ENCODE measurements around the gene RAB3IP.
"Not testable (repeated sequence)": the region's sequence is repeated elsewhere in the genome, so short reads cannot be mapped to it uniquely, and the experiment has no call there.

Gene RAB3IP

GRCh38 chr12:69834147-69834546 lies 95.5 kb downstream of the RAB3IP start:
- Mint-ChIP-seq H3K4me3 (no peak overlapping the region), H3K4me1 (ENCODE audit: low read depth) (no peaks in the 10 kb centered on the region), H3K36me3 (ENCODE audit: low read depth) (no peaks in the 10 kb centered on the region), H3K27ac (no peak overlapping the region), H3K27me3 (ENCODE audit: low read depth) (peaks cover 8% of the 10 kb centered on the region), H3K9me3 (no peaks in the 10 kb centered on the region)
- DNase-seq (ENCODE audit: low spot score), result no peak

GRCh38 chr12:69834576-69834975 lies 95.9 kb downstream of the RAB3IP start:
- Mint-ChIP-seq H3K9me3 (no peaks in the 10 kb centered on the region), H3K27me3 (ENCODE audit: low read depth) (peaks cover 8% of the 10 kb centered on the region), H3K27ac (no peak overlapping the region), H3K36me3 (ENCODE audit: low read depth) (no peaks in the 10 kb centered on the region), H3K4me1 (ENCODE audit: low read depth) (no peaks in the 10 kb centered on the region), H3K4me3 (no peak overlapping the region)
- no peak for DNase-seq (ENCODE audit: low spot score)

GRCh38 chr12:69835081-69835480 lies 96.4 kb downstream of the RAB3IP start:
- Mint-ChIP-seq H3K4me3 (no peak overlapping the region), H3K4me1 (ENCODE audit: low read depth) (no peaks in the 10 kb centered on the region), H3K27ac (no peak overlapping the region)

GRCh38 chr12:69836015-69836414 lies 97.4 kb downstream of the RAB3IP start:
- H3K27me3 Mint-ChIP-seq (ENCODE audit: low read depth), result peaks cover 8% of the 10 kb centered on the region
- H3K9me3 Mint-ChIP-seq, result no peaks in the 10 kb centered on the region
- no peak for DNase-seq (ENCODE audit: low spot score)
- no peak overlapping the region for H3K4me3 Mint-ChIP-seq
- H3K36me3 Mint-ChIP-seq (ENCODE audit: low read depth), result no peaks in the 10 kb centered on the region
- H3K27ac Mint-ChIP-seq, result no peak overlapping the region
- no peaks in the 10 kb centered on the region for H3K4me1 Mint-ChIP-seq (ENCODE audit: low read depth)

More at GRCh38 chr12:69835081-69835480, 96.4 kb downstream of the RAB3IP start:
- DNase-seq (ENCODE audit: low spot score), result no peak
- no peaks in the 10 kb centered on the region for H3K36me3 Mint-ChIP-seq (ENCODE audit: low read depth)
- peaks cover 8% of the 10 kb centered on the region for H3K27me3 Mint-ChIP-seq (ENCODE audit: low read depth)
- no peaks in the 10 kb centered on the region for H3K9me3 Mint-ChIP-seq

GRCh38 chr12:69837191-69837590 lies 98.5 kb downstream of the RAB3IP start:
- no peak overlapping the region for H3K4me3 Mint-ChIP-seq
- H3K27ac Mint-ChIP-seq, result no peak overlapping the region
- peaks cover 7% of the 10 kb centered on the region for H3K27me3 Mint-ChIP-seq (ENCODE audit: low read depth)
- no peak for DNase-seq (ENCODE audit: low spot score)
- H3K36me3 Mint-ChIP-seq (ENCODE audit: low read depth), result no peaks in the 10 kb centered on the region
- H3K4me1 Mint-ChIP-seq (ENCODE audit: low read depth), result no peaks in the 10 kb centered on the region
- H3K9me3 Mint-ChIP-seq, result no peaks in the 10 kb centered on the region

DNA sequence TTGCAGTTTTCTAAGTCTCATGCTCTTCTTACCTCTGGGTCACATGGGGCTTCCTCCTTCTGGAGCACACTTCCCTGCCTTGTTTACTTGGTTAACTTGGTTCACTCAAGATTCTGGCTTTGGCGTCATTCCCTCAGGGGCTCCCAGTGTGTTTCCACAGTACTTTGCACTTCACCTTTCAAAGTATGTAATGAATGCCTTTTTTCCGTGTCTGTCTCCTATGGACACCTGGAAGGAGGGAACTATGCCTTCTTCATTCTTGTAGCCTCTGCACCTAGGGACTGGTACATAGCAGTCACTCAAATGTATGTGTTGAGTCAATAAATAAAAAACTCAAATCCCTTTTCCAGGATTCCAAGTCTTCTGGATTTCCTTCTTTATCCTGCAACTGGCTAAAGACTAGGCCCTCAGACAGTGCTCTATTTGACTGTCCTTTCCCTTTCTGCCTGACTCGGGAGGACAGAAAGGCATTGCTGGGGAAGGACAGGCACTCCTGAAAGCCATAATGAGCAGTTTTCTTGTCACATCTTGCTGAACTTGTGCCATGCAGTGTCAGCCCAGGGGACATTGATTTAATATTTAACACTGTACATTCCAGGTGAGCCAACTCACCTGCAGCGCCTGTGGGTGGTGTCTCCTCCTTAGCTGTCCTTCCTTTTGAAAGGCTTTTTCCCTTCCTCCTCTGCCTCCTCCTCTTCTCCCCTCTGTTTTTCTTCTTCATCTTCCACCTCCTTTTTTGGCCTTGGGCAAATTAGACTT lies 99.2 kb downstream of the RAB3IP start:
- Mint-ChIP-seq H3K9me3 (no peaks in the 10 kb centered on the region), H3K36me3 (ENCODE audit: low read depth) (no peaks in the 10 kb centered on the region), H3K27me3 (ENCODE audit: low read depth) (peaks cover 3% of the 10 kb centered on the region), H3K4me3 (no peak overlapping the region), H3K27ac (no peak overlapping the region), H3K4me1 (ENCODE audit: low read depth) (no peaks in the 10 kb centered on the region)
- DNase-seq (ENCODE audit: low spot score), result no peak

GRCh38 chr12:69840727-69841126 lies 102.1 kb downstream of the RAB3IP start:
- Mint-ChIP-seq H3K4me3 (no peak overlapping the region), H3K27ac (no peak overlapping the region), H3K9me3 (no peaks in the 10 kb centered on the region), H3K36me3 (ENCODE audit: low read depth) (no peaks in the 10 kb centered on the region), H3K4me1 (ENCODE audit: low read depth) (no peaks in the 10 kb centered on the region), H3K27me3 (ENCODE audit: low read depth) (peaks cover 3% of the 10 kb centered on the region)
- no peak for DNase-seq (ENCODE audit: low spot score)

GRCh38 chr12:69843608-69844007 lies 104.9 kb downstream of the RAB3IP start:
- Mint-ChIP-seq H3K4me3 (no peak overlapping the region), H3K4me1 (ENCODE audit: low read depth) (no peaks in the 10 kb centered on the region), H3K27me3 (ENCODE audit: low read depth) (no peaks in the 10 kb centered on the region), H3K27ac (no peak overlapping the region), H3K9me3 (no peaks in the 10 kb centered on the region), H3K36me3 (ENCODE audit: low read depth) (no peaks in the 10 kb centered on the region)
- no peak for DNase-seq (ENCODE audit: low spot score)

GRCh38 chr12:69844416-69844815 lies 105.8 kb downstream of the RAB3IP start:
- DNase-seq (ENCODE audit: low spot score), result no peak
- H3K27ac Mint-ChIP-seq, result no peak overlapping the region
- H3K27me3 Mint-ChIP-seq (ENCODE audit: low read depth), result no peaks in the 10 kb centered on the region
- no peak overlapping the region for H3K4me3 Mint-ChIP-seq
- H3K9me3 Mint-ChIP-seq, result no peaks in the 10 kb centered on the region
- H3K4me1 Mint-ChIP-seq (ENCODE audit: low read depth), result no peaks in the 10 kb centered on the region
- no peaks in the 10 kb centered on the region for H3K36me3 Mint-ChIP-seq (ENCODE audit: low read depth)

GRCh38 chr12:69844836-69845235 lies 106.2 kb downstream of the RAB3IP start:
- H3K27me3 Mint-ChIP-seq (ENCODE audit: low read depth), result no peaks in the 10 kb centered on the region
- no peak overlapping the region for H3K4me3 Mint-ChIP-seq
- no peak overlapping the region for H3K27ac Mint-ChIP-seq
- DNase-seq (ENCODE audit: low spot score), result no peak
- no peaks in the 10 kb centered on the region for H3K36me3 Mint-ChIP-seq (ENCODE audit: low read depth)
- H3K4me1 Mint-ChIP-seq (ENCODE audit: low read depth), result no peaks in the 10 kb centered on the region
- H3K9me3 Mint-ChIP-seq, result no peaks in the 10 kb centered on the region

DNA sequence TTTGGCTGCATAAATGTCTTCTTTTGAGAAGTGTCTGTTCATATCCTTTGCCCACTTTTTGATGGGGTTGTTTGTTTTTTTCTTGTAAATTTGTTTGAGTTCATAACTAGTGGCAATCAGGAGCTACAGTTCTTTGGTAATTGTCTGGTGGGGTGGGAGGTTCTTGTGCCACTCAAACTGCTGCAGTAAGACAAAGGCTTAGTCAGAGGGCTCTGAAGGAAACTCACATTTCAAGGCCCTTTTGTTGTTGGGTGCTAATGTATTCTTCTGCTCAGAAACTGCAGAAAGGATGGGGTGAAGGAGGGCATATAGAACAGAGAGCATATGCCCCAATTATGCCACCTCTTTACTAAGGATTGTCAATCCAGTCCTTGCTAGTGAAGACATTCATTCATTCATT lies 108.3 kb downstream of the RAB3IP start:
- DNase-seq (ENCODE audit: low spot score), result no peak
- Mint-ChIP-seq H3K27ac (no peak overlapping the region), H3K4me1 (ENCODE audit: low read depth) (no peaks in the 10 kb centered on the region), H3K4me3 (no peak overlapping the region), H3K36me3 (ENCODE audit: low read depth) (no peaks in the 10 kb centered on the region), H3K9me3 (no peaks in the 10 kb centered on the region), H3K27me3 (ENCODE audit: low read depth) (no peaks in the 10 kb centered on the region)

GRCh38 chr12:69851976-69852375 lies 113.3 kb downstream of the RAB3IP start:
- no peaks in the 10 kb centered on the region for H3K36me3 Mint-ChIP-seq (ENCODE audit: low read depth)
- DNase-seq (ENCODE audit: low spot score), result no peak
- no peak overlapping the region for H3K27ac Mint-ChIP-seq
- H3K27me3 Mint-ChIP-seq (ENCODE audit: low read depth), result no peaks in the 10 kb centered on the region
- no peaks in the 10 kb centered on the region for H3K9me3 Mint-ChIP-seq
- H3K4me3 Mint-ChIP-seq, result no peak overlapping the region
- no peaks in the 10 kb centered on the region for H3K4me1 Mint-ChIP-seq (ENCODE audit: low read depth)

- DNase-seq (ENCODE audit: low spot score); H3K4me3 Mint-ChIP-seq; H3K4me1 Mint-ChIP-seq (ENCODE audit: low read depth); H3K9me3 Mint-ChIP-seq; H3K27me3 Mint-ChIP-seq (ENCODE audit: low read depth); H3K27ac Mint-ChIP-seq; H3K36me3 Mint-ChIP-seq (ENCODE audit: low read depth): not testable (repeated sequence)
These were observed 114.7 kb downstream of the RAB3IP start for GRCh38 chr12:69853176-69853961.

DNA sequence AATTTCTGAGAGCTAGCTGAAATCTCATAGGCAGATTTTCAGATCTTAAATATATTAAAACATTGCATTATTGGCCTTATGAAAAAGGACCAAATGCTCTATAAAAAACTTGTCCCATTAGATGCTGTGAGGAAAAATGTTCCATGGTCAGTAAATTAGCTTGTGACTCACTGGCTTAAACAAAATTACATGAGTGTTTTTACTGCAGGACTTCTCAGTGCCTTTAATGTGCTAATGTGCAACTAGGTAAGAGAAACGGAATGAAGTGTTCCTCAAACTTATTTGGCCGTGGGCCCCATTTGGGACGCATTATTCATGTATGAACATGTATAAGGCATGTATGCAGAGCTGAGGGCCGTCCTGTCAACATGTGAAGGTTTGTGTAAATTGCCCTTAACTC lies 128.0 kb downstream of the RAB3IP start:
- no peaks in the 10 kb centered on the region for H3K4me1 Mint-ChIP-seq (ENCODE audit: low read depth)
- peaks cover 3% of the 10 kb centered on the region for H3K27me3 Mint-ChIP-seq (ENCODE audit: low read depth)
- no peak overlapping the region for H3K4me3 Mint-ChIP-seq
- no peak for DNase-seq (ENCODE audit: low spot score)
- no peaks in the 10 kb centered on the region for H3K9me3 Mint-ChIP-seq
- H3K27ac Mint-ChIP-seq, result no peak overlapping the region
- H3K36me3 Mint-ChIP-seq (ENCODE audit: low read depth), result no peaks in the 10 kb centered on the region
